Measurements from ENCODE around the gene C1QA. TPM values are rescaled to one million over a fixed set of nuclear protein-coding genes. Genes with fewer than 3 reads are reported as not detected.

C1QA gene
- total RNA-seq, 1 donor from 2014 or later: 109 TPM

DNA sequence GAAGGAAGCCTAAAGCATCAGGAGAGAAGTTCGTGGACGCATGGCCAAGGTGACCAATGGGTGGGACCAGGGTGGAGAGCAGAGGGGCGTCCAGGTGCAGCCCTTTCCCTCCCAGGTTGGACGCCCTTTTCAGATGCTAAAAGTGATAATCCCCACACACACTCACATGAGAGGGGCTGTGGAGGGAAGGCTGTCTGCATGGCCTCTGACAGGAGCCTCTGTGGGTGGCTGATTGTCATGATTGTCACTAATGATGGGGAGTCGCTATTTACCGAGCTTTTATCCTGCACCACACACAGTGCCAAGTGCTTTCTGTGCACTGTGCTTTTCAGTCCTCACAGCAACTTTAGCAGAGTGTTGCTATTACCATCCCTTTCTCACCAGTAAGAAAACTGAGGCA, 27.1 kb upstream of the C1QA start:
- DNase-seq (ENCODE audit: low spot score): no peak
- intact Hi-C loops (cut with DNase I): no loop called here
- no peak for ATAC-seq

DNA sequence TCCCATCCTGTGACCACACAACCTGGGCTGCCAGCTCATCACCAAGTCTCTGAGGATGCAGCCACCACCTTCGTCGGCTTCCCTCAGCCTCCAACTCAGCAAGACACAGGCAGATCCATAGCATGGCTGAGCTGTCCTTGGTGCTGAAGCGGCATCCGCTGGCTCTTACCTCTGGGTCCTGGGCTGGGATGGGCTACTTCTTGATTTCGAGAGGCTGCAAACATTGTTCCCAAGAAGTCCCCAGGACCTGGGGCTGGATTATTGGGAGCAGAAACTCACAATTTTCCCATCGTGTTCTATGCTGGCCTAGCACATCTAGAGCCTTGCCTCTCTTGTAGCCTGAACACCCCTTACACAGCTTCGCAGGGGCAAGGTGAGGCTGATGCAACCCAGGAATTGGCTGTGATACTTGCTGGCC, 24.9 kb upstream of the C1QA start:
- intact Hi-C loops (cut with DNase I): no loop called here
- DNase-seq (ENCODE audit: low spot score): no peak
- no peak for ATAC-seq

DNA sequence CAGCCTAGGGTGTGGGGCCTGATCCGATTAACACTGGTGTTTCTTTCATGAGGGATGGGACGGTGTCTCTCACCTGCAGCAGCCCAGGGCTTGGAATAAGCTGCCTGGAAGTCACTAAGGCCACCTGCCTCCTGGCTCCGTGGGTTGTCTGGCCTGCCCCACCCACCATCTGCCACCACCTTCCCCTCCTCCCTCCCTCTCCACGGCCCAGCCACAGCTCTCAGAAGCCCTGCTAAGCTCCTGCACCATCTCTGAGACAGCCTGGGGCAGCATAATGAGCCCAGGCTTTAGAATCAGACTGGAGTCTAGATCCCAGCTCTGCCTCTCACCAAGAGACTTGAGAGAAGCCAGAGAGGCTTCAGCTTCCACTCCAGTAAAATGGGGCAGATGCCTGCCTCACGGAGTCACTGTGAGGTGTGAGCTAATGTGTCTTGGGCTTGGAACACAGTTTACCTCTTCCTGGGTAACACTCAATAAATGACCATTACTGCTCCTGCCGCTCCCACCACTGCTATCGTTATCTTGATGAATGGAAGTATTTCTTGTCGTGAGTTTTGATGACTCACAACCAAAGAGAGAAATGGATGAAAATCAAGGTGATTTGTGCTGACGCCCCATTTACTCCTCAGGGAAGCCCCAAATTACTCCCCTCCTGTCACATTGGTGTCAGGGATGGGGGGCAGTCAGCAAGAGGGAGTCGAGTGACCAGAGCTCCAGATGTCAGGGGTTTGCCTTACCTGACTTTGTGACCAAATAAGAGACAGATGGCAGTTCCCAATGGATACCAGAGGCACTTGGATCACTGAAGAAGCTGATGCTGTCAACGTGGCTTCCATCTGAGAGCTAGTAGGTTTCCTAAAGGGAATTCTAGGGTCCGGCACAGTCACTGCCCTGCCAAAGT, 23.5 kb upstream of the C1QA start:
- no peak for ATAC-seq
- DNase-seq (ENCODE audit: low spot score): no peak
- intact Hi-C loops (cut with DNase I): no loop called here

DNA sequence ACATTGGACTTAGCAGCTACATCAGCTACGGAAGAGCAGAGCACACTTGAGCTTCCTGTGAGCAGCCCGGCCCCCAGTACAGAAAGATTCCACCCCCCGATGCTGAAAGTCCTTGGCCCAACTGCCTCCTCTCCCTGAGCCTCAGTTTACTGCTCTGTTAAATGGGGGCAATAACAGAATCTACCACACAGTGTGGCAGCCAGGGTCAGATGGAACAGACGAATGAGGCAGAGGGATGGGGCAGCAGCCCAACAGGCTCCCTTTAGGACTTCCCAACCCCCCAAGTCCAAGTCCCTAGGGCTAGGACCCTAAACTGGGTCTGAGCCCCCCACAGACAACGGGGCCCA, 22.9 kb upstream of the C1QA start:
- ATAC-seq: no peak
- intact Hi-C loops (cut with DNase I): no loop called here
- no peak for DNase-seq (ENCODE audit: low spot score)

DNA sequence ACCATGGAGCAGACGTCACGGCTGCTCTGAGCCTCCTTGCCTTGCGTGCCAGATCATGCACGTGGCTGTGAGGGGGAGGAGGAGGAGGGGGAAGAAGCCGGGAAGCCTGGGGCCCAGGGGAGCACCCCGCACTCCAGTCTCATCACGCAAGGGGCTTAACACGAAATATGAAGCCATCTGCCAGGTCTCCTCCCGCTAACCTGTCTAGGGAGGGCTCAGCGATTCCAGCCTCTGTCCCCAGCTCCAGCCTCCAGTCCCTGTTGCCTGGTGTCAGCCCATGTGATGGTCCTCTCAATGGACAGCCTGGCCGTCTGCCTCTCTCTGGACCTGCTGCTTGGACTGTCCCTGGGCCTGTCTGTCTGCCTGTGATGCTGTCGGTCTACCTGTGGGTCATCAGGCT, 22.5 kb upstream of the C1QA start:
- no peak for DNase-seq (ENCODE audit: low spot score)
- intact Hi-C loops (cut with DNase I): no loop called here
- ATAC-seq: no peak

DNA sequence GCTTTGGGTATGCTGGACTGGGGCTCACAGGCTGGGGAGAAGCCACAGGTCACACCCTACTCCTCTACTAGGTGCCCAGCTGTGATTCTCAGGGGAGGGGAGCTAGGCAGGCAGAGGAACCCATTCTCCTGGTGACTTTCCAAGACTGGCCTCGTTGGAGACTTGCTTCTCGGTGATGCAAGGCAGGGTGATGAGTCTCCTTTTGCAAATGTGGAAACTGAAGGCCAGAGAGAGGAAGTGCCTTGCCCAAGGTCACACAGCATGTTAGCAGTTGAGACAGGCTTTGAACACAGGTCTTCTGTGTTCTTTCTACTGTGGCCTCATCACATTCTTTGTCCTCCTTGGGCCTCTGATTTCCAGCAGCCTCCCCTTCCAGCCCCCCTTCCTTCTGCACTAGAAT, 20.5 kb upstream of the C1QA start:
- intact Hi-C loops (cut with DNase I): no loop called here
- ATAC-seq (no peak), DNase-seq (ENCODE audit: low spot score) (no peak)

DNA sequence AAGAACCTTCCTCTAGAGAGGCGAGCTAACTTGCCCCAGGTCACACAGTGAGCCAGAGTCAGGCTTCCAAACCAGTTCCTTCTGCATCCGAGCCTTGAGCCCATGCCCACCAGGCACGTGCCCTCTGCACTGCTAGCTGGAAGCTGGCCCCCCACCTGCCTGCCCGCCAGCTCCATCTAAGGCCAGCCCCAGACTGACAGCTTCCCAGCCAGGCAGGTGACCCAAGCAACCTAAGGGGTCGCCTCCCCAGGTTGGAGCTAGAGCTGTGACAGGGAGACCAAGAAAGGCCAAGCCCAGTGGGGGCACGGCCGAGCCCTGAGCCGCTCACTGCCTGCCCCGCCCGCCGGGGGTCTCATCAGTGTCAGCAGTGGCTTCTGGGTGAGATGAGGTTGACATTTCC, 19.9 kb upstream of the C1QA start:
- ATAC-seq: no peak
- no peak for DNase-seq (ENCODE audit: low spot score)
- intact Hi-C loops (cut with DNase I): no loop called here

DNA sequence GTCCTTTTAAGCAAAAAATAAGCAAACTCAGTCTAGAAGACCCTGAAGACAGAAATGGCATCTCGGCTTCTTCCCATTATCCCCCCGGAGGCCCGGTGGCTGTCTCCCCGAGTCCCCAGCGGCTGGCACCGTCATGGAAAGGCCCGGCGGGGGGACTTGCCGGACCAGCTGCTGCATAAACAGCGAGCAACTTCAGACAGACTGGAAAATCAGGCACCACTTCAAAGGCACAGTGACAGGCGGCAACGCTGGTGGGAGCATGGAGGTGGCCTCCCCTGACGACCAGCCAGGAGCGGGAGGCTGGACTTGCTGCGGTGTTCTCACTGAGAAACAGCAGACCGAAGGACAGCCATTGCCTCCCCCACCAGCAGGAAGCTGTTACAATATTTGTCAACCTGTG, 18.4 kb upstream of the C1QA start:
- DNase-seq (ENCODE audit: low spot score) (no peak), ATAC-seq (no peak)
- intact Hi-C loops (cut with DNase I): no loop called here

DNA sequence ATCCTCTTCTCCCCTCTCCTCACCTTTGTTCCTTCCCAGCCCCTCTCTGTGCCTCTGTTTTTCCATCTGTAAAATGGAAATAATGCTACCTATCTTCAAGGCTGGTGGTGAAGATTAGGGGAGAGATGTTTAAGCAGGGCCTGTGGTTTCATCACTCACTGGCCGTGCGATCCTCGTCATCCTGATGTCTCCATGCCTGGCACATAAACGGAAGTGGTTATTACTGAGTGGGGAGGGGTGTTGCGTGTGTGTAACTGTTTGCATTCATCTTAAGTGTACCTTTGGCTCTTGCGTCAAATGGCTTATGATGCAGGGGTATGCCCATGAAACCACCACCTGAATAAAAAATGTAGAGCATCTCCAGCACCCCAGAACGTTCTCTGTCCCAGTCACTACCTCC, 17.2 kb upstream of the C1QA start:
- intact Hi-C loops (cut with DNase I): no loop called here
- DNase-seq (ENCODE audit: low spot score): no peak
- ATAC-seq: no peak

DNA sequence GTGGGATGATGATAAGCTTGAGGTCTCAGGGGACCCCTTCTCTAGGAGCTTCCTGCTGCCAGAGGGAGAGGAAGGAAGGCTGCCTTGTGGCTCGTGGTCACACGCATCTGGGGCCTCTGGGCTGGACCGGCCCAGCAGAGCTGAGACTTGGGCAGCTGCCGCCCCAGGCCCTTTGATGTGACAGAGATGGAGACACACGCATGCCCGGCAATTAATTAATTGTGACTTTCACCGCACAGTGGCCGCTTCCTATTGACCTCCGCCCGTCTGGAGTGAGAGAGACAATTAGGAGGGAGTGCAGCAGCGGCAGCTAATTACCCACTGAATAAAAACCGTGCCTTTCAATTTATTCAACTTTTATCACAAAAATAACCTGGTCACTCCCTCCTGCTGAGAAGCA, 16.6 kb upstream of the C1QA start:
- DNase-seq (ENCODE audit: low spot score) (no peak), ATAC-seq (no peak)
- intact Hi-C loops (cut with DNase I): no loop called here

DNA sequence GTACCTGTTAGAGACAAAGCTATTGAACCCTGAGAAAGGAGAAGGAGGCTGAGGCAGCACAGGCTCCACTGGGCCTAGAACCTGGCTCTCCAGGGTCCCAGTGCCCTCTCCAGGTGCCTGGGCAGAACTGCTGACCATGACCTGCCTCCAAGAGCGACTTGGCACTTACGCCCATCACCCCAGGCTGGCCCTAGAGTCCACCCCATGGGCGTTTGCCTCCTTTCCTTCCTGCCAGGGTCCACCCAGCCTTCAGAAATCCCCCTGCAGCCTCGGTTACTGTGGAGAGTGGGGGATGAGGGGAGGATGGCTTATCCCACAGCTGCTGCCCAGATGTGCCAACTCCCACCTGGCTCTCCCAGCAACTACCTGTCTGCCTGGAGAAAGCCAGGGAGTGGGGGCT, 14.7 kb upstream of the C1QA start:
- ATAC-seq: no peak
- no peak for DNase-seq (ENCODE audit: low spot score)
- intact Hi-C loops (cut with DNase I): no loop called here

DNA sequence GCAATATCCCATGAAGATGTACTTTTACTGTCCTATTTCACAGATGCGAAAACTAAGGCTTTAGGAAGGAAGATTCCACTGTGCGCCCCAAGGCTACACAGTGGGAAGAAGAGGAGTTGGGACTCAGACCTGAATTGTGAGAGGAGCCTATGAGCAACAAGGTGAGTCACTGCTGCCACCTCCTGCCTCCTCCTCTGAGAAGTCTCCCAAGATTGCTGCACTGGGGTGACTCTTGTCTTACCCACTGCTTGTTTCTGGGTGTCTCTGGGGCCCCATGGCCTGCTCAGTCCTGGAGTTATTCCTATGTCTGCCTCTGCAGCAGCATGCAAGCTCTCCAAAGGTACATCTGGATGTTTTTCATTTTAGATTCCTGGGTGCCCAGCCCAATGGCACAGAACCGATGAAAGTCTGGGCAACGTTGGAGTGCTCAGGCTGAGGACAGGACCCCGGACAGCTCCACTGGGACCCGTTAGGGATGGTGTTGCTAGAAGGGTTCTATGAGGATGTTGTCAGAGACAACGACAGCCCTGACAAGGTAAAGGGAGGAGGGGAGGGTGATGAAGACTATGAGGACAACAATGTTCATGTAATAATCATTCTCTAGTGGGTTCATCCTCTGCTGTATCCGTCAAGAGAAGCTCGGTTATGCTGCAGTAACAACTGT, 11.0 kb upstream of the C1QA start:
- intact Hi-C loops (cut with DNase I): no loop called here
- no peak for DNase-seq (ENCODE audit: low spot score)
- ATAC-seq: no peak

DNA sequence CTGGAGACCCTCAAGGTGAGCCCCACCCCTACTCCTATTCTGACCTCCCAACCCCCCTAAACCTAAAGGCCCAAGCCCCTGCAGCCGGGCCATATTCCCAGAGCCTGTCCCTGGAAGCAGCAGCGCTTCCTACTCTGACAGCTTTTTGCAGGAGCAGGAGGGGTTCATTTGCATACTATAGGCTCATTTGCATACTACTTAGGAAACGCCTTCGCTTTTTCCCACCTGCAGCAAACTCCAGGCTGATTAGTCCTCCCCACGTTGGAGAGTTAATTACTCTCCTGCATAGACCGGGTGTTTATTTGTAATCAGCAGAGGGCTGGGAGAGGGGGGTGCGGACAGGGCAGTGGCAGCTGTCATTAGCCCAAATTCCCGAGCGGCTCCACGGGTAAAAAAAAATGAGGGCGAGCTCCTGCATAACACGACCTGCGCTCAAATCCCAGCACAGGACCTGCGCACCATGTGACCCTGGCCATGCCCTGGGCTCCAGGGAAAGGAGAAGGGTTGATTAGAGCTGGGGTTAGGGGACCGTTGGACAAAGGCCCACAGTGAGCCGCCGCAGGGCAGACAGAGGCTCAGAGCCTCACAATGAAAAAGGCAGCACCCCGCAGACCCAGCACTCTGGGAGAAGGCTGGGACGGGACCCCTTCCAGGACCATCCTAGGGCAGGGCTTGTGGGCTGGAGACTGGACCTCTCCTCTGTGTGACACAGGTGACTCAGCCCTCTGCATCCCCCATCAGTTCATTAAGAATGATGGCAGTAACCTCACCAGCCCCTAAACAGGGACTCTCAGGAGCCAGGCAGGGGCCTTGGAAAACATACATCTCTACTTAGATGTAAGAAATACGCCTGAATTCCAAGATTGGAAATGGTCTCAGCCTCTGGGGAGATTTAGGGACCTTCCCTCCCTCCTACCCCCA, 9.9 kb upstream of the C1QA start:
- intact Hi-C loops (cut with DNase I): no loop called here
- DNase-seq (ENCODE audit: low spot score): no peak
- no peak for ATAC-seq

DNA sequence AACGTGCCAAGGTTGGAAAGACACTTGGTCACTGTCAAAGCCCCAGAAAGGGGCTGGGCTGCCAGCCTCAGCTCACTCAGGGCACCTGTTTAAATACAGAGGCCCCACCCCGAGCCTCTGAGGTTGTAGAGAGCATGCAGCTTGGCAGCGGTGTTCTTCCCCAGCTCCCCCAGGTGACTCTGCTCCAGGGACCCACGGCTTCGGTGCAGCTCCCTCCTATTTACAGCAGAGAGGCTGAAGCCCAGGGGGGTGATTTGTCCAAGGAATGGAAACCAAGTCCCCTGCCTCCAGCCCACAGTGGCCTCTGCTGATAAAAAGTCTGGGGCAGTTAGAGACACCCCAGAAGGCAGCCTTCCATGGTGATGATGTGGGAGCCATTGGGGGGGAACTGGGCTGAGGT, 9.1 kb upstream of the C1QA start:
- no peak for ATAC-seq
- no peak for DNase-seq (ENCODE audit: low spot score)
- intact Hi-C loops (cut with DNase I): no loop called here

DNA sequence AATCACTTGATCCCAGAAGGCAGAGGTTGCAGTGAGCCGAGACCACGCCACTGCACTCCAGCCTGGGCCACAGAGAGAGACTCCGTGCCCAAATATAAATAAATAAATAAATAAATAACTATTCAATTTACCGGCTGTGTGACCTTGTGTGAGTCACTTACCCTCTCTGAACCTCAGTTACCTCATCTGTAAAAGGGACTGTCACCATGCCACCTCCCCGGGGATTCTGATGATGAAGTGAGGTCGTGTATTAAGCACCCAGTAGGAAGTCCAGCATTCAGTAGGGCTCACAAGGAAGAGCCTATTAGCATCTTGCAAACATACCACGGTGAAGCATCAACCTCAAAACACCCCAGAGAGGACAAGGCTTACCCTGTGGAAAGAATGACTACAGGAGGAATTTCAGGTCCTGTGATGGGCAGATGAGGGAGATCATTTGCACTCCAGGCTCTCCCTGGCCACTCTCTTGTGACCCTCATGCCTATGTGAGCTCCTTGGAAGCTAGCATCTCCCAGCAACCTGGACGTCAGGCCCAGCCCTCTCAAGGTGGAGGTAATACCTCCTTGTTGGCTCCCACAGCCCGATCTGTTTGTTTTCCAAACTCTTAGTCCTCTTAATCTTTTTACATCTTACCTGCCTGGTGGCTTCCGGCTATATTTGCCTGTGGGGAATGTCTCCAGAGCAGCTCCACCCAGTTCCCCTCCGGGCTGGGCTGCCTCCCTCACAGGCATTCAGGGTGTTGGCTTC, 7.6 kb upstream of the C1QA start:
- ATAC-seq (no peak), DNase-seq (ENCODE audit: low spot score) (no peak)
- intact Hi-C loops (cut with DNase I): no loop called here

DNA sequence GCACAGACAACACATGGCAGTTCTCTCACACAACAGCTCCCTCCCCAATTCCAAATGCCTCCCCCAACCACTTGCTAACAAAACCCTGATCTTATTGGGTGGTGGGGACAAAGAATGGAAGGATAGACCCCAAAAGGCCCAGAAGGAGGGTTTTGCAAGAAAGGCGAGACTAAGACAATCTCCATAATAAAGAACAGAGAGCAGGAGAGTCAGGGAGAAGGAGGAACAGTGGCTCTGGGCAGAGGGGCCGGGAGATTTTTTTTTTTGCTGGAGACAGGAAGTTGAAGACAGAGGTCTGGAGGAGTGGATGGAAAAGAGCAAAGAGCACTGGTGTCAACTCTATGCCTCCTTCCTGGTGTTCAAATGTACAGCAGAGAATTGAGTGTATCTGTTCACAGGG, 6.5 kb upstream of the C1QA start:
- ATAC-seq (no peak), DNase-seq (ENCODE audit: low spot score) (no peak)
- intact Hi-C loops (cut with DNase I): no loop called here

DNA sequence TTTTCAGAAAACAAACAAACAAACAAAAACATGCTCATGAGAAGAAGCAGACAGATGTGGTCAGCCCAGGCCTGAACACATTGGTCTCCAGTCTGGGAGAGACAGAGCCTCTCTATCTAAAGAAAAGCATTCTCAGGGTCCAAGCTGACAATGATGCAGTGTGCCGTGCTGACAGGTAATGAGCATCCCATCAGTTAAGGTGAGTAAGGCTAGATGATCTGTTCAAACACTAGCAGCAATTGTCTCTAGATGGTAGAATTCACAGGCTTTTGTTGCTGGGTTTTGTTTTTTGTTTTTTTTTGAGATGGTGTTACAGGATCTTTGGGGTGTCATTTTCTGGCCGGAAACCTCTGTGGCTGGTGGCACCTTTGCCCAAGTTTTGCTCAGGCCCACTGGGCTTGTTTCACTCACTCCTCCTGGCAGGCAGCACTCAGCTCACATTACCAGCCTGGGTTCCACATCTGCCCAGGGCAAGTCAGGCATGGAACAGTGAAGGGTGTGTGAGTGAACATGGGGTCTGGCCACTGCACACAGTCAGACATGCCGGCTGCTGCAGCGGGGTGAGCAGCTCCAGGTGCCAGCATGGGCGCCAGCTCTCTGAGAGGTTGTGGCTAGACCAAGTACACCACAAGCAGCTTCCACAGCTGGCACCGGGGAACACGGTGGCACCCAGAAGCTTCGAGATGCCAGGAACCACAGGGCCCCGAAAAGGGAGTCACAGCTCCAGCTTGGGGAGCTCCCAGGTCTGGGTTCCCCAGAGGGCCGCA, 2.5 kb upstream of the C1QA start:
- ATAC-seq: no peak
- intact Hi-C loops (cut with DNase I): no loop called here
- DNase-seq (ENCODE audit: low spot score): no peak

DNA sequence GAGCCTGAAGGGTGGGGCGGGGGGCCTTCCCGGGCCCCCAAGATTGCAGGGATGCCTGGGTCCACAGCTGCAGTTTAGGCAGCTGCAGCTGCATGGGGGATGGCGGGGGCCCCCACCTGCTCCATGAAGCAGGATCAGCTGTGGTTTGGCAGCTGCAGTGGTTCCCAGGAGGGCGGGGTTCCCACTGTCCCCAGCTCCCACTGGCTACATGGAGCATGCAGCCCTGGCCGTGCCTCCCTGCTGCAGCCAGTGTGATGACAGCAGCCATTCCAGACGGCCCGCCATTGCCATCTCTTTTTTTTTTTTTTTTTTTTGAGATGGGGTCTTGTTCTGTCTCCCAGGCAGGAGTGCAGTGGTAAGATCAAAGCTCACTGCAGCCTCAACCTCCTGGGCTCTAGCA, 992 bp upstream of the C1QA start:
- no peak for DNase-seq (ENCODE audit: low spot score)
- ATAC-seq: no peak
- intact Hi-C loops (cut with DNase I): loop anchor here (5.0 kb wide), 1 partner anchor 208 kb away; no protein-coding TSS in a partner anchor

Measured in sciatic nerve (tissue), 2 donors.